Panc1 (cell line): ENCODE data around the gene USP33. TPM values are rescaled to one million over a fixed set of nuclear protein-coding genes. Genes with fewer than 3 reads are reported as not detected.
"Not testable (repeated sequence)": the region's sequence is repeated elsewhere in the genome, so short reads cannot be mapped to it uniquely, and the experiment has no call there.

ENCODE experiments used
- ATAC-seq: fragments of 200-7000 bp; cut with Tn5 transposase; 2 replicates; pipeline ENCODE4 v1.9.1; 2020; ENCODE audit warnings: mild to moderate bottlenecking, moderate library complexity
- BruUV-seq: library from RNA; stranded (reverse); fragments of 400-500 nt; replicated peaks from 2 replicates; lab custom pipeline; 2021; lab: Mats Ljungman, UMichigan
- CTCF ChIA-PET: fragments of 300-600 bp; sonication (Branson Sonifier 250); formaldehyde crosslinking; loops from one replicate; lab custom pipeline; 2022; ENCODE audit warnings: antibody characterized with exemption; lab: Charles Lee
- POLR2A ChIA-PET: fragments of 300-600 bp; sonication (Branson Sonifier 250); formaldehyde crosslinking; loops from one replicate; lab custom pipeline; 2022; ENCODE audit warnings: antibody characterized with exemption; lab: Charles Lee
- DNase-seq: peaks from one replicate; pipeline ENCODE4 v3.0.0-alpha.2; 2010; ENCODE audit warnings: low read depth, low spot score
- H3K27ac ChIP-seq: 2 replicates; pipeline ENCODE4 v1.5.1; 2011; ENCODE audit warnings: mild to moderate bottlenecking, low read length, inconsistent platforms
- H3K27me3 ChIP-seq: fragments of 200-500 bp; sonication (Bioruptor generic); 2 replicates; pipeline ENCODE4 v1.6.0; 2014; ENCODE audit warnings: low read length, inconsistent platforms; ENCODE audit not compliant: control insufficient read depth, insufficient read depth
- H3K36me3 ChIP-seq: fragments of 200-500 bp; sonication (Bioruptor generic); 2 replicates; pipeline ENCODE4 v1.5.1; 2014; ENCODE audit warnings: inconsistent platforms, mild to moderate bottlenecking, low read length, moderate library complexity; ENCODE audit not compliant: control insufficient read depth, insufficient read depth
- H3K4me1 ChIP-seq: 2 replicates; pipeline ENCODE4 v1.5.1; 2011; ENCODE audit warnings: inconsistent platforms, mild to moderate bottlenecking, low read length, moderate library complexity; ENCODE audit not compliant: control insufficient read depth, insufficient read depth
- H3K4me3 ChIP-seq, 2 experiments: 2 replicates each; pipeline ENCODE4 v1.5.1; 2011 to 2012; ENCODE audit warnings: low read depth in 2 of 2, low read length in 2 of 2, mild to moderate bottlenecking in 2 of 2, inconsistent platforms in 1 of 2, moderate library complexity in 1 of 2
- H3K9me3 ChIP-seq: fragments of 200-500 bp; sonication (Bioruptor generic); 2 replicates; pipeline ENCODE4 v1.5.1; 2014; ENCODE audit warnings: low read depth, mild to moderate bottlenecking, inconsistent platforms, low read length, moderate library complexity; ENCODE audit not compliant: control insufficient read depth, insufficient read depth
- CTCF ChIP-seq: fragments of 450-650 bp; IDR thresholded peaks from 2 replicates; pipeline ENCODE4 v1.5.1; 2017; ENCODE audit warnings: mild to moderate bottlenecking
- POLR2AphosphoS5 ChIP-seq: IDR thresholded peaks from 2 replicates; pipeline ENCODE4 v1.6.1; 2012; ENCODE audit warnings: mild to moderate bottlenecking, low read depth, low read length, moderate library complexity
- REST ChIP-seq, 2 experiments: IDR thresholded peaks; 2 replicates each; pipeline ENCODE4 v1.6.1; 2011 to 2012; ENCODE audit warnings: low read depth in 2 of 2, control low read depth in 1 of 2, low read length in 1 of 2, mild to moderate bottlenecking in 1 of 2, moderate library complexity in 1 of 2; ENCODE audit not compliant: insufficient read depth in 1 of 2
- SIN3A ChIP-seq: IDR thresholded peaks from 2 replicates; pipeline ENCODE4 v1.6.1; 2012; ENCODE audit warnings: low read depth, mild to moderate bottlenecking, low read length, moderate library complexity, borderline replicate concordance; ENCODE audit not compliant: insufficient read depth
- TCF7L2 ChIP-seq: IDR thresholded peaks from 2 replicates; pipeline ENCODE4 v1.6.1; 2011; ENCODE audit warnings: mild to moderate bottlenecking, low read depth, low read length, inconsistent platforms
- in situ Hi-C: cut with HindIII; loops from 2 replicates; pipeline ENCODE4 v1.10.0; 2016; ENCODE audit warnings: low sequenced_read_pairs, low pct_unique_long_range_greater_than_20kb
- intact Hi-C: fragments of 100-400 bp; cut with micrococcal nuclease; formaldehyde crosslinking; loops from one replicate; pipeline ENCODE4 v1.10.0; 2022; ENCODE audit not compliant: unreplicated experiment
- total RNA-seq: library from RNA; stranded (reverse); gene quantifications from one replicate; pipeline ENCODE4 v1.2.1, GENCODE V29; 2021; ENCODE audit not compliant: unreplicated experiment

The USP33 gene
- total RNA-seq, 1 experiment from 2014 or later: 52.2 TPM

- ChIA-PET CTCF (no interaction called here), POLR2A (no interaction called here)
- DNase-seq (no peak), ATAC-seq (no peak)
- Histone ChIP-seq H3K4me1 (no peaks in the 10 kb centered on the region), H3K9me3 (no peaks in the 10 kb centered on the region), H3K36me3 (0 out of 2 replicates have a peak, but pooled peaks cover 4% of the 10 kb centered on the region), H3K27me3 (no peaks in the 10 kb centered on the region), H3K4me3 (no peak overlapping the region), H3K27ac (no peak overlapping the region)
- intact Hi-C loops (no loop called here), in situ Hi-C loops (no loop called here)
- no TSS peak for BruUV-seq
- TF ChIP-seq TCF7L2 (no peak), CTCF (no peak), REST (IDR thresholded peaks at IDR 0.05; ENCODE audit: insufficient read depth in 1 of 2, low read depth in 2 of 2, low read length in 1 of 2) (no peak), POLR2AphosphoS5 (no peak), SIN3A (no peak)
These were observed 37.2 kb upstream of the USP33 start for GRCh38 chr1:77796695-77797405.

GRCh38 chr1:77794550-77794949, 34.9 kb upstream of the USP33 start:
- intact Hi-C loops (no loop called here), in situ Hi-C loops (no loop called here)
- no peaks in the 10 kb centered on the region for H3K9me3 ChIP-seq
- H3K27ac ChIP-seq: no peak overlapping the region
- H3K27me3 ChIP-seq: no peaks in the 10 kb centered on the region
- TF ChIP-seq SIN3A (no peak), TCF7L2 (no peak), CTCF (no peak), REST (IDR thresholded peaks at IDR 0.05; ENCODE audit: insufficient read depth in 1 of 2, low read depth in 2 of 2, low read length in 1 of 2) (no peak), POLR2AphosphoS5 (no peak)
- H3K36me3 ChIP-seq: no peaks in the 10 kb centered on the region
- POLR2A ChIA-PET: no interaction called here
- H3K4me3 ChIP-seq: no peak overlapping the region
- CTCF ChIA-PET: no interaction called here
- BruUV-seq: no TSS peak
- ATAC-seq (no peak), DNase-seq (no peak)
- no peaks in the 10 kb centered on the region for H3K4me1 ChIP-seq

GRCh38 chr1:77786093-77786741, 26.6 kb upstream of the USP33 start:
- H3K9me3 ChIP-seq, H3K36me3 ChIP-seq, BruUV-seq, H3K27ac ChIP-seq, POLR2A ChIA-PET, ATAC-seq, intact Hi-C loops, H3K4me1 ChIP-seq, DNase-seq, H3K27me3 ChIP-seq, H3K4me3 ChIP-seq, in situ Hi-C loops: not testable (repeated sequence)
- CTCF ChIA-PET: interaction anchor here (0.5 kb wide), 1 partner anchor 19 kb away, joined by 4 read pairs; no protein-coding TSS in a partner anchor
